HepG2 (cell line): ENCODE results near the gene ADGRG1.

ENCODE experiments used
- CTCF ChIP-seq: sonication (generic); formaldehyde crosslinking; IDR thresholded peaks from 2 replicates; pipeline ENCODE4 v1.5.0; 2020; ENCODE audit warnings: mild to moderate bottlenecking, missing genetic modification reagents, moderate library complexity
- EP300 ChIP-seq, 3 experiments: sonication (generic) in 1 of 3; formaldehyde crosslinking in 1 of 3; IDR thresholded peaks; 2 replicates each; pipeline versions ENCODE4 v1.5.1 to v1.6.1; 2011 to 2020; ENCODE audit warnings: low read depth in 2 of 3, low read length in 2 of 3, borderline replicate concordance in 1 of 3, improper control_type of control experiment in 1 of 3, mild to moderate bottlenecking in 1 of 3, missing genetic modification reagents in 1 of 3, moderate library complexity in 1 of 3
- POLR2AphosphoS5 ChIP-seq: IDR thresholded peaks from 2 replicates; pipeline ENCODE4 v1.6.1; 2012; ENCODE audit warnings: low read depth, low read length
- STAG1 ChIP-seq: sonication (generic); formaldehyde crosslinking; IDR thresholded peaks from 2 replicates; pipeline ENCODE4 v1.4.0; 2020; ENCODE audit warnings: missing genetic modification reagents
- ZNF232 ChIP-seq: sonication (generic); formaldehyde crosslinking; IDR thresholded peaks from 2 replicates; pipeline ENCODE4 v1.4.0; 2020; ENCODE audit warnings: missing genetic modification reagents, borderline replicate concordance

- TF ChIP-seq POLR2AphosphoS5 (no peak), CTCF (CRISPR knock-in tag) (no peak), EP300 (IDR thresholded peaks at IDR 0.05; ENCODE audit: low read depth in 2 of 2, low read length in 2 of 2) (no peak), EP300 (CRISPR knock-in tag; IDR thresholded peaks at IDR 0.05; ENCODE audit: borderline replicate concordance) (no peak), STAG1 (CRISPR knock-in tag) (no peak), ZNF232 (CRISPR knock-in tag) (no peak)
Measured at GRCh38 chr16:57606147-57606846, 22.1 kb upstream of the ADGRG1 start.
